IMR-90 (cell line): ENCODE data around the gene CPTP. TPM values are rescaled to one million over a fixed set of nuclear protein-coding genes. Genes with fewer than 3 reads are reported as not detected.

Experiments
- ATAC-seq: fragments of 200-7000 bp; cut with Tn5 transposase; 2 replicates; pipeline ENCODE4 v1.9.1; 2020; ENCODE audit warnings: low read depth, mild to moderate bottlenecking, moderate library complexity
- BruUV-seq: library from RNA; stranded (reverse); fragments of 400-500 nt; replicated peaks from 2 replicates; lab custom pipeline; 2021; lab: Mats Ljungman, UMichigan
- CTCF ChIA-PET: fragments of 300-600 bp; formaldehyde crosslinking; extraction: SDS; loops from one replicate; lab custom pipeline; 2021; ENCODE audit warnings: antibody characterized with exemption; lab: Yijun Ruan, JAX
- POLR2A ChIA-PET: fragments of 300-600 bp; sonication (Branson Sonifier 250); formaldehyde crosslinking; loops from one replicate; lab custom pipeline; 2022; ENCODE audit warnings: antibody characterized with exemption; ENCODE audit not compliant: unreplicated experiment; lab: Charles Lee
- DNase-seq: peaks from one replicate; pipeline ENCODE4 v3.0.0; 2013
- H2AFZ ChIP-seq: replicated peaks from 2 replicates; pipeline ENCODE3; 2013; ENCODE audit warnings: low read length, mild to moderate bottlenecking; ENCODE audit not compliant: poor library complexity
- H2AK5ac ChIP-seq: 2 replicates; pipeline ENCODE4 v1.6.1; 2013; ENCODE audit warnings: low read depth, low read length, inconsistent platforms
- H2AK9ac ChIP-seq: replicated peaks from 2 replicates; pipeline ENCODE3; 2013; ENCODE audit warnings: mild to moderate bottlenecking, low read depth, low read length, moderate library complexity; ENCODE audit not compliant: poor library complexity
- H2BK120ac ChIP-seq: 2 replicates; pipeline ENCODE4 v1.6.1; 2013; ENCODE audit warnings: low read depth, low read length, inconsistent platforms
- H2BK15ac ChIP-seq: 3 replicates; pipeline ENCODE4 v1.6.1; 2013; ENCODE audit warnings: low read depth, low read length, inconsistent platforms
- H2BK20ac ChIP-seq: 2 replicates; pipeline ENCODE4 v1.6.1; 2013; ENCODE audit warnings: low read depth, mild to moderate bottlenecking, inconsistent platforms, low read length, moderate library complexity
- H2BK5ac ChIP-seq: 2 replicates; pipeline ENCODE4 v1.6.1; 2013; ENCODE audit warnings: mild to moderate bottlenecking, low read depth, low read length, inconsistent platforms; ENCODE audit not compliant: poor library complexity, severe bottlenecking
- H3K14ac ChIP-seq: replicated peaks from 2 replicates; pipeline ENCODE4 v1.6.1; 2013; ENCODE audit warnings: low read depth, low read length, inconsistent platforms
- H3K18ac ChIP-seq: 2 replicates; pipeline ENCODE4 v1.6.1; 2013; ENCODE audit warnings: low read depth, low read length, control low read depth
- H3K23ac ChIP-seq: 2 replicates; pipeline ENCODE4 v1.6.1; 2013; ENCODE audit warnings: low read depth, low read length, inconsistent platforms
- H3K27ac ChIP-seq: 2 replicates; pipeline ENCODE4 v1.5.1; 2013; ENCODE audit warnings: mild to moderate bottlenecking, control low read depth, low read length; ENCODE audit not compliant: insufficient read depth
- H3K27me3 ChIP-seq: 2 replicates; pipeline ENCODE4 v1.6.1; 2013; ENCODE audit warnings: low read length; ENCODE audit not compliant: control insufficient read depth, insufficient read depth
- H3K36me3 ChIP-seq: 2 replicates; pipeline ENCODE4 v1.6.1; 2013; ENCODE audit warnings: low read length, mixed read lengths; ENCODE audit not compliant: control insufficient read depth, insufficient read depth
- H3K4ac ChIP-seq: 2 replicates; pipeline ENCODE4 v1.6.1; 2013; ENCODE audit warnings: low read depth, low read length, inconsistent platforms
- H3K4me1 ChIP-seq: 2 replicates; pipeline ENCODE4 v1.6.1; 2013; ENCODE audit warnings: low read length, mixed read lengths; ENCODE audit not compliant: control insufficient read depth, insufficient read depth
- H3K4me2 ChIP-seq: 2 replicates; pipeline ENCODE4 v1.6.1; 2013; ENCODE audit warnings: low read depth, mild to moderate bottlenecking, control low read depth, low read length, moderate library complexity
- H3K4me3 ChIP-seq: 2 replicates; pipeline ENCODE4 v1.5.1; 2013; ENCODE audit warnings: low read depth, mild to moderate bottlenecking, control low read depth, low read length, moderate library complexity; ENCODE audit not compliant: insufficient read depth
- H3K56ac ChIP-seq: 2 replicates; pipeline ENCODE4 v1.6.1; 2013; ENCODE audit warnings: low read length, inconsistent platforms; ENCODE audit not compliant: insufficient read depth; ENCODE audit errors: extremely low read depth
- H3K79me1 ChIP-seq, 2 experiments: 2 replicates each; pipeline ENCODE4 v1.6.1; 2013; ENCODE audit warnings: low read length in 2 of 2, inconsistent platforms in 1 of 2, low read depth in 1 of 2
- H3K9ac ChIP-seq: 2 replicates; pipeline ENCODE4 v1.6.1; 2013; ENCODE audit warnings: low read depth, low read length, control low read depth
- H3K9me1 ChIP-seq: 2 replicates; pipeline ENCODE4 v1.6.1; 2013; ENCODE audit warnings: low read length, inconsistent platforms; ENCODE audit not compliant: insufficient read depth
- H3K9me3 ChIP-seq: 2 replicates; pipeline ENCODE4 v1.6.1; 2013; ENCODE audit warnings: low read length; ENCODE audit not compliant: control insufficient read depth, insufficient read depth
- H4K20me1 ChIP-seq: 2 replicates; pipeline ENCODE4 v1.6.1; 2013; ENCODE audit warnings: low read length, inconsistent platforms; ENCODE audit not compliant: insufficient read depth
- H4K5ac ChIP-seq: 2 replicates; pipeline ENCODE4 v1.6.1; 2013; ENCODE audit warnings: mild to moderate bottlenecking, low read depth, low read length, control low read depth
- H4K8ac ChIP-seq, 2 experiments: 2 replicates each; pipeline ENCODE4 v1.6.1; 2013; ENCODE audit warnings: low read depth in 2 of 2, low read length in 2 of 2, control low read depth in 1 of 2, inconsistent platforms in 1 of 2
- H4K91ac ChIP-seq: 2 replicates; pipeline ENCODE4 v1.6.1; 2013; ENCODE audit warnings: low read depth, low read length, inconsistent platforms; ENCODE audit not compliant: insufficient read depth
- BHLHE40 ChIP-seq: fragments of 150-350 bp; IDR thresholded peaks from 2 replicates; pipeline ENCODE4 v1.6.1; 2016; ENCODE audit warnings: mild to moderate bottlenecking, low read depth, low read length
- CEBPB ChIP-seq: IDR thresholded peaks from 2 replicates; pipeline ENCODE4 v1.6.1; 2012; ENCODE audit warnings: low read depth, low read length, improper control_type of control experiment
- CHD1 ChIP-seq: IDR thresholded peaks from 2 replicates; pipeline ENCODE4 v1.6.1; 2012; ENCODE audit warnings: low read depth, low read length, improper control_type of control experiment
- ELK1 ChIP-seq: fragments of 150-350 bp; IDR thresholded peaks from 2 replicates; pipeline ENCODE4 v1.6.1; 2016; ENCODE audit warnings: low read depth, mild to moderate bottlenecking, low read length, moderate library complexity, borderline replicate concordance
- FOS ChIP-seq: fragments of 150-350 bp; IDR thresholded peaks from 2 replicates; pipeline ENCODE4 v1.6.1; 2016; ENCODE audit warnings: low read depth, low read length
- MAFK ChIP-seq: IDR thresholded peaks from 2 replicates; pipeline ENCODE4 v1.6.1; 2012; ENCODE audit warnings: low read depth, low read length, improper control_type of control experiment
- MAZ ChIP-seq: IDR thresholded peaks from 2 replicates; pipeline ENCODE4 v1.6.1; 2012; ENCODE audit warnings: low read depth, mild to moderate bottlenecking, low read length, improper control_type of control experiment, moderate library complexity, borderline replicate concordance
- MXI1 ChIP-seq: IDR thresholded peaks from 2 replicates; pipeline ENCODE4 v1.6.1; 2012; ENCODE audit warnings: low read depth, mild to moderate bottlenecking, low read length, moderate library complexity, borderline replicate concordance
- NFE2L2 ChIP-seq: fragments of 150-350 bp; IDR thresholded peaks from 2 replicates; pipeline ENCODE4 v1.6.1; 2016; ENCODE audit warnings: low read depth, mild to moderate bottlenecking, low read length
- POLR2A ChIP-seq: IDR thresholded peaks from 2 replicates; pipeline ENCODE4 v1.6.1; 2012; ENCODE audit warnings: mild to moderate bottlenecking, low read depth, low read length
- RAD21 ChIP-seq: IDR thresholded peaks from 2 replicates; pipeline ENCODE4 v1.6.1; 2012; ENCODE audit warnings: low read length, improper control_type of control experiment
- RCOR1 ChIP-seq: IDR thresholded peaks from 2 replicates; pipeline ENCODE4 v1.6.1; 2012; ENCODE audit warnings: mild to moderate bottlenecking, low read length, improper control_type of control experiment; ENCODE audit not compliant: insufficient replicate concordance
- RFX5 ChIP-seq: IDR thresholded peaks from 2 replicates; pipeline ENCODE4 v1.8.0; 2012; ENCODE audit warnings: low read depth, mild to moderate bottlenecking, low read length, moderate library complexity
- SMC3 ChIP-seq: fragments of 150-350 bp; IDR thresholded peaks from 2 replicates; pipeline ENCODE4 v1.6.1; 2016; ENCODE audit warnings: low read depth, mild to moderate bottlenecking, antibody characterized with exemption, low read length, moderate library complexity
- WGBS, 2 experiments: methylation state at CpG; one replicate each; pipeline versions ENCODE4 v1.1.5 to v1.1.7; 2013; ENCODE audit warnings: missing lambda C conversion rate in 2 of 2; ENCODE audit not compliant: insufficient read length in 1 of 2; ENCODE audit errors: extremely low coverage in 2 of 2; 5-methylcytosine and 5-hydroxymethylcytosine counted together
- dilution Hi-C: fragments of 300-500 bp; cut with HindIII; formaldehyde crosslinking; loops from one replicate; pipeline ENCODE4 v1.14.3; 2018; ENCODE audit warnings: low sequenced_read_pairs; ENCODE audit not compliant: unreplicated experiment
- in situ Hi-C: fragments of 300-500 bp; cut with MboI; formaldehyde crosslinking; loops from 3 replicates; pipeline ENCODE4 v1.14.3; 2019; ENCODE audit warnings: low sequenced_read_pairs, inconsistent platforms, mixed read lengths
- intact Hi-C: fragments of 100-400 bp; cut with micrococcal nuclease; formaldehyde crosslinking; loops from 2 replicates; pipeline ENCODE4 v1.10.0; 2022
- polyA plus RNA-seq, 3 experiments: library from polyadenylated mRNA; depleted of rRNA; stranded (reverse); fragments of >200 nt; gene quantifications; 2 replicates each; pipeline ENCODE4 v1.2.3, GENCODE V29; 2012; ENCODE audit warnings: low replicate concordance in 1 of 3
- total RNA-seq: library from RNA; depleted of rRNA; stranded (reverse); fragments of >200 nt; gene quantifications from 2 replicates; pipeline ENCODE4 v1.2.3, GENCODE V29; 2012
- TF ChIP-seq, protein P1 (sequence below): conservative IDR thresholded peaks from 2 replicates; pipeline ENCODE4 v1.5.1; 2012; ENCODE audit warnings: mild to moderate bottlenecking, low read depth, low read length, improper control_type of control experiment

The CPTP gene
- total and polyA plus RNA-seq, 2 of the 4 experiments (the other 2 are of a cell fraction) = 2.7 to 12.1 TPM

DNA sequence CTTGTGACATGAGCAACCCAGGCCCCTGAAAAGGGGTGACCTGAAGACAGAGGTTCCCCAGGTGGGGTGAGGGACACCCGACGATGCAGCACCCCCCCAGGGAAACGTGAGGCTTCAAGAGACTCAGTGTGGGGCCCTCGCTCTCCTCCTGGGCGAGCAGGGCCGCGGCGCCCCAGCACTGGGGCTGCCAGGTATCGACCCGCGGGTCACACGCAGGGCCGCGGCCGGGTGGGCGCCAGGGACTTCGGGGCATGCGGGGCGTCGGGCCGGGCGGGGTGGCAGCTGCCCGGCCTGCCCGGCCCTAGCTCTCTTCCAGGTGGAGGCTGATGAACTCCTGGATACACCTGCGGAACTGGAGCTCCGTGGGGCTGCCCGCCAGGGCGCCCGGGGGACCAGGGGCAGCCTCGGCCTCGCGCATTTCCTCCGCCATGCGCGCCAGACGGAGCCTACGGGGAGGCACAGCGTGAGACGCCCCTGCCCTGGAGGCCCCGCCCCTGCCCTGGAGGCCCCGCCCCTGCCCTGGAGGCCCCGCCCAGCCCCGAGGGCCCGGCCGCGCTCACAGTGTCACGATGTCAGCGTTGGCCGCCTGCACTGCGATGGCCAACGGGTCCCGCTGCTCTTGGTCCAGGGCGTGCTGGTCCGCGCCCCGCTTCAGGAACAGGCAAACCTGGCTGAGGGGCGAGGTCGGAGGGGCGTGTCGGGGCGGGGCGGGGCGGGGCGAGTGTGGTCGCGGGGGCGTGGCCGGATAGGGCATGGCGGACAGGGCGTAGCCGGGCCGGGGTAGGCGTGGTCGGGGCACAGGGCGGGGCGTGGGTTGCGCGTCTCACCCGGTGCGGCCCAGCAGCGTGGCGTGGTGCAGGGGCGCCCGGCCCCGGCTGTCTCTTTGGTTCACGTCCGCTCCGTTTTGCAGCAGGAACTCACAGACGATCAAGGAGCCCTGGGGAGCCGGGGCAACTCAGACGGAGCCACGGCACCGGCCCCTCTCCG lies 31.0 kb upstream of the CPTP start:
- BruUV-seq = TSS peak; percentile 87
- no peak overlapping the region for H3K27ac ChIP-seq
- H2AFZ ChIP-seq = no peak overlapping the region
- ChIA-PET CTCF (no interaction called here), POLR2A (no interaction called here)
- H3K18ac ChIP-seq = no peak overlapping the region
- no peak for ATAC-seq
- no peak overlapping the region for H4K91ac ChIP-seq
- no peak overlapping the region for H3K9ac ChIP-seq
- WGBS, 2 experiments = 75% methylated on average over 35 of the region's 94 CpGs; no CpG with 5 or more reads in 1 of the 2 experiments
- H3K27me3 ChIP-seq = no peaks in the 10 kb centered on the region
- H2BK20ac ChIP-seq = no peak overlapping the region
- H2BK120ac ChIP-seq = no peak overlapping the region
- no peak overlapping the region for H4K5ac ChIP-seq
- no peak overlapping the region for H3K4me2 ChIP-seq
- peaks cover 34% of the 10 kb centered on the region for H3K36me3 ChIP-seq
- no peak overlapping the region for H2AK5ac ChIP-seq
- H3K9me3 ChIP-seq = no peaks in the 10 kb centered on the region
- H3K4me3 ChIP-seq = no peak overlapping the region
- H4K20me1 ChIP-seq = peaks cover 13% of the 10 kb centered on the region
- no peak overlapping the region for H2AK9ac ChIP-seq
- H3K4ac ChIP-seq = no peak overlapping the region
- no peak overlapping the region for H3K56ac ChIP-seq
- H3K4me1 ChIP-seq = no peaks in the 10 kb centered on the region; the same call in 1 of the 2 replicates
- H3K79me1 ChIP-seq = no peaks in the 10 kb centered on the region
- intact Hi-C loops (no loop called here), dilution Hi-C loops (no loop called here), in situ Hi-C loops (no loop called here)
- no peak overlapping the region for H2BK5ac ChIP-seq
- no peak for DNase-seq
- no peak overlapping the region for H4K8ac ChIP-seq
- H3K9me1 ChIP-seq = no peaks in the 10 kb centered on the region
- no peak overlapping the region for H3K14ac ChIP-seq
- H2BK15ac ChIP-seq = no peak overlapping the region
- no peak overlapping the region for H3K23ac ChIP-seq
- no peak for TF ChIP-seq RFX5
- no peak for TF ChIP-seq RCOR1
- TF ChIP-seq MAZ = no peak
- TF ChIP-seq BHLHE40 = no peak
- TF ChIP-seq RAD21 = no peak
- TF ChIP-seq MAFK = no peak
- TF ChIP-seq, protein P1, sequence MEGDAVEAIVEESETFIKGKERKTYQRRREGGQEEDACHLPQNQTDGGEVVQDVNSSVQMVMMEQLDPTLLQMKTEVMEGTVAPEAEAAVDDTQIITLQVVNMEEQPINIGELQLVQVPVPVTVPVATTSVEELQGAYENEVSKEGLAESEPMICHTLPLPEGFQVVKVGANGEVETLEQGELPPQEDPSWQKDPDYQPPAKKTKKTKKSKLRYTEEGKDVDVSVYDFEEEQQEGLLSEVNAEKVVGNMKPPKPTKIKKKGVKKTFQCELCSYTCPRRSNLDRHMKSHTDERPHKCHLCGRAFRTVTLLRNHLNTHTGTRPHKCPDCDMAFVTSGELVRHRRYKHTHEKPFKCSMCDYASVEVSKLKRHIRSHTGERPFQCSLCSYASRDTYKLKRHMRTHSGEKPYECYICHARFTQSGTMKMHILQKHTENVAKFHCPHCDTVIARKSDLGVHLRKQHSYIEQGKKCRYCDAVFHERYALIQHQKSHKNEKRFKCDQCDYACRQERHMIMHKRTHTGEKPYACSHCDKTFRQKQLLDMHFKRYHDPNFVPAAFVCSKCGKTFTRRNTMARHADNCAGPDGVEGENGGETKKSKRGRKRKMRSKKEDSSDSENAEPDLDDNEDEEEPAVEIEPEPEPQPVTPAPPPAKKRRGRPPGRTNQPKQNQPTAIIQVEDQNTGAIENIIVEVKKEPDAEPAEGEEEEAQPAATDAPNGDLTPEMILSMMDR = no peak
- TF ChIP-seq CHD1 = no peak
- no peak for TF ChIP-seq FOS
- TF ChIP-seq NFE2L2 = no peak
- no peak for TF ChIP-seq POLR2A
- TF ChIP-seq ELK1 = no peak
- no peak for TF ChIP-seq SMC3
- no peak for TF ChIP-seq MXI1
- no peak for TF ChIP-seq CEBPB
